Ovary (tissue), 3 donors: ENCODE data around the gene RNF212.

Source experiments
- EP300 ChIP-seq: sonication (generic); formaldehyde crosslinking; IDR thresholded peaks from one replicate; pipeline ENCODE4 v1.6.1; 2017; ENCODE audit warnings: antibody characterized with exemption
- POLR2A ChIP-seq: fragments of 450-650 bp; IDR thresholded peaks from one replicate; pipeline ENCODE4 v1.6.1; 2017; ENCODE audit warnings: antibody characterized with exemption, mild to moderate bottlenecking, moderate library complexity
- TF ChIP-seq, protein P1 (sequence below), 3 donors: fragments of 450-650 bp in 2 of 3; fragments of 200-600 bp in 1 of 3; IDR thresholded peaks; one replicate each; pipeline versions ENCODE4 v1.5.1 to v1.8.0; 2016 to 2022; ENCODE audit warnings: antibody characterized with exemption in 3 of 3, mild to moderate bottlenecking in 1 of 3
- donor health status: DM: no; HTN: no; CAD: no.

DNA sequence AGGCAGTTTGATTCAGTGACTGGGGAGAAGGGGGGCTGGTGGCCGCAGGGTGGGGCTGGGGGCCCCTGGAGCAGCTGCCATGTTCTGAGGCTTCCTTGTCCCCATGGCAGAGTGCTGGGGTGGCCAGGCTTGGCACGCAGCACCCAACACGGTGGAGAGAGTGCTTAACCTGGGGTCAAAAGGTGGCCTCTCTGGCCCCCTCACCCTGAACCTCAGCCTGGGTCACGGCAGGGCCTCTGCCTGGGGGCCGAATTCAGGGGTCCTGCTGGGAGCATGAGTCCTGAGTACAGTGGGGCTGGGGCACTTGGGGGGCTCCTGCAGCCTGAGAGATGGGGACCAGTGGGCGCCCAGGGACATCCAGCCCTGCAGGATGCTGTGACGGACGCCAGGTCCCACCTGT is 82.0 kb downstream of the RNF212 start:
- TF ChIP-seq, protein P1, sequence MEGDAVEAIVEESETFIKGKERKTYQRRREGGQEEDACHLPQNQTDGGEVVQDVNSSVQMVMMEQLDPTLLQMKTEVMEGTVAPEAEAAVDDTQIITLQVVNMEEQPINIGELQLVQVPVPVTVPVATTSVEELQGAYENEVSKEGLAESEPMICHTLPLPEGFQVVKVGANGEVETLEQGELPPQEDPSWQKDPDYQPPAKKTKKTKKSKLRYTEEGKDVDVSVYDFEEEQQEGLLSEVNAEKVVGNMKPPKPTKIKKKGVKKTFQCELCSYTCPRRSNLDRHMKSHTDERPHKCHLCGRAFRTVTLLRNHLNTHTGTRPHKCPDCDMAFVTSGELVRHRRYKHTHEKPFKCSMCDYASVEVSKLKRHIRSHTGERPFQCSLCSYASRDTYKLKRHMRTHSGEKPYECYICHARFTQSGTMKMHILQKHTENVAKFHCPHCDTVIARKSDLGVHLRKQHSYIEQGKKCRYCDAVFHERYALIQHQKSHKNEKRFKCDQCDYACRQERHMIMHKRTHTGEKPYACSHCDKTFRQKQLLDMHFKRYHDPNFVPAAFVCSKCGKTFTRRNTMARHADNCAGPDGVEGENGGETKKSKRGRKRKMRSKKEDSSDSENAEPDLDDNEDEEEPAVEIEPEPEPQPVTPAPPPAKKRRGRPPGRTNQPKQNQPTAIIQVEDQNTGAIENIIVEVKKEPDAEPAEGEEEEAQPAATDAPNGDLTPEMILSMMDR (IDR thresholded peaks at IDR 0.05): no peak
- TF ChIP-seq POLR2A: no peak
- no peak for TF ChIP-seq EP300
